Measurements from ENCODE around the gene CWC27.
A peak's percentile ranks its signal among the peaks of the same experiment; 100 is the strongest.

The CWC27 gene

GRCh38 chr5:64768358-64769312 lies at the start of gene CWC27, which contains the start of gene SREK1IP1:
CWC27 (plus strand) TSS chr5:64768930; CDS start chr5:64769147, 217 bp downstream.
SREK1IP1 (minus strand) TSS chr5:64768691; CDS start chr5:64768517, 174 bp downstream.
- peak; percentile 68 to 89 (median 74) for DNase-seq

GRCh38 chr5:64722588-64722987 lies 46.1 kb upstream of the CWC27 start:
- DNase-seq = no peak

- DNase-seq = no peak
Observed at GRCh38 chr5:64727150-64727549, 41.6 kb upstream of the CWC27 start.

DNA sequence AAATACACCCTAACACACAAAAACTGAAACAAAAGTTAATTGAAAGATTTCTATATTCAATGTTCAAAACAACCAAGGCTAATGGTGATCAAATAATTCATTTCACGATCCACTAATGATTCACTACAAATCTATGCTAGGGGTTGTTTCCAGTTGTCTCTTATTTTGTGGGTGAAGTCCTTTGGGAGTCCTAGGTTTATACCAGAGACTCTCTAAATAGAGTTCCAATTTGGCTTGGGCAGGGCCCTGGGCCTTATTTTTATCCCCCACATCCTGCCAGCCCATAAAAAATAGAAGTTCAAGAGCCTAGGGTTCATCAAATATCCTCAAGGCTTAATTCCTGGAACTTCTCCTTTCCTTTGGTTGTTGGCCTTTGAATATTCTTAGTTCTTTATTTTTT lies 26.3 kb upstream of the CWC27 start:
- DNase-seq = no peak

GRCh38 chr5:64742821-64743220 lies 25.9 kb upstream of the CWC27 start:
- DNase-seq = no peak

- no peak for DNase-seq
Observed at GRCh38 chr5:64744914-64745313, 23.8 kb upstream of the CWC27 start.

DNA sequence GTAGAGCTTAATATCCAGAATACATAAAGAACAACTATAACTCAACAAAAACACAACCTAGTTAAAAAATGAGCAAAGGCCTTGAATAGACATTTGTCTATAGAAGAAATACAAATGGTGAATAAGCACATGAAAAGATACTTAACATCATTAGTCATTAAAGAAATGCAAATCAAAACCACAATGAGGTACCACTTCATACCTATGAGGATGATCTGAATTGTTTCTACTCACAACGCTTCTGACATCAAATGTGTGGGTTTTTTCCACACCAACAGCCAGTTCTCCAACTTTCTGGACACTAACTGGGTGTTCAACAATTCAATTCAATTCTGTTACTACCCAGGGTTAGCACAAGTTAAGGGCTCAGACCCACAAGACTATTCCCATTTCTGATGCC lies 22.3 kb upstream of the CWC27 start:
- DNase-seq = no peak

DNA sequence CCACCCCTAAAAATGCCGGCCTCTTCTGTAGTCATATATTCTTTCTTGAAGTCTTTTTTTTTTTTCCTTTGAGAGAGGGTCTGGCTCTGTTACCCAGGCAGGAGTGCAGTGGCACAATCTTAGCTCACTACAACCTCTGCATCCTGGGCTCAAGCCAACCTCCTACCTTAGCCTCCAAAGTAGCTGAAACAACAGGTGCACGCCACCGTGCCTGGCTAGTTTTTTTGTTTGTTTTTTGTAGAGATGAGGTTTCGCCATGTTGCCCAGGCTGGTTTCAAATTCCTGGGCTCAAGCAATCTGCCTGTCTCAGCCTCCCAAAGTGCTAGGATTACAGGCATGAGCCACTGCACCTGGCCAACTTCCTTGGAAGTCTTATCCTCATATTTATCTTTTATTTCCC lies 19.3 kb upstream of the CWC27 start:
- no peak for DNase-seq

- DNase-seq = no peak
Observed at GRCh38 chr5:64754066-64754465, 14.7 kb upstream of the CWC27 start.

- no peak for DNase-seq
Observed at GRCh38 chr5:64758901-64759300, 9.8 kb upstream of the CWC27 start.

DNA sequence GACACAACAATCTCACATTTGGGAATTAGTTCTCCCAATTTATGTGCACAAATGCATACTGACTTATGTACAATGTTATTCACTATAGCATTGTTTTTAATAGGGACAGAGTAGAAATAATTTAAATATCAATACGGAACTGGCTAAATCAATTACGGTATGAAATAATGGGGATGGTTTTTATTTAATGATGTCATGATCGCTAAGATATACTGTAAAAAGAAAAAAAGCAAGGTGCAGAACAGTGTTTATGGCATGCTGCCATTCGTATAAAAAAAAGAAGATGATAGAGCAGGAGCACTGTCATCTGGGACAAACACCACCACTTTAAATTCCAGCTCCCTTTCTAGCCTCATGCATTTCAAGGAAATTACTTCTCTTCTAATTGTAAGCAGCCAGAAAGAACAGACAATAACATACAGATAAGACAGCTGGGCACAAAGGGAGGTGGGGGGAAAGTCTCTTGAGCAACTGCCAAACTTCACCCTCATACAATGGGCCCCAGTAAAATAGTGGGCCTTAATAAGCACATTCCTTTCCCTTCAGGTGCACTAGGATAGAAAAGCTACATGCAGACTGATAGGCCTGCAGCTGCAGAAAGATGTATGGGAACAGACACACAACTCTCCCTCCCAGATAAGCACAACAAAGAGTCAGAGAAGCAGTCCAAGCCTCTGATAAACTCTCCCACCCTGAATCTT lies 8.6 kb upstream of the CWC27 start:
- no peak for DNase-seq

GRCh38 chr5:64763948-64764503 lies 4.7 kb upstream of the CWC27 start:
- no peak for DNase-seq

GRCh38 chr5:64765804-64766504 lies 2.8 kb upstream of the CWC27 start:
- no peak for DNase-seq

GRCh38 chr5:64766941-64767340 lies 1.8 kb upstream of the CWC27 start:
- DNase-seq = no peak

- peak in 2 of 6 experiments; percentile 2 to 10 for DNase-seq
Observed at GRCh38 chr5:64767959-64768357, 772 bp upstream of the CWC27 start.

- DNase-seq = no peak
Observed at GRCh38 chr5:64769855-64770254, 1.1 kb downstream of the CWC27 start.

- no peak for DNase-seq
Observed at GRCh38 chr5:64771736-64772135, 3.0 kb downstream of the CWC27 start.

- no peak for DNase-seq
Observed at GRCh38 chr5:64773533-64773932, 4.8 kb downstream of the CWC27 start.

DNA sequence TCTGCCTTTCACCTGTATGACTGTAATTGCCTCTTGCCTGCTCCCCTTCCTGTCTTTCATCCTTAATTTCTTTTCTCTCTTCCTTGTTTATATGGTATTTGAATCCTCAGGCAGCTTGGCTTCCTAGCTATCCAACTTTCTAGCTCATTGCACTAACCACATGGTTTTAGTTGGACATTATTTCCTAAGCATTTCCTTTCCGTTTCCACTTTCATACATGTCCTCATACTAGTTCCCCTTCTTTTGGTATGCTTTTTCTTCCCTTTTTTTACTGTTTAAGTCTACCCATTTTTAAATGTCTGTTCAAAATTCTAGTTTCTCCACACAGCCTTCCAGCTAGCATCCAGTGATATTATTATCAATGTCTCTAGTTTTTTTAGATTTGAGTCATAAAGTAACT lies 6.6 kb downstream of the CWC27 start:
- no peak for DNase-seq

DNA sequence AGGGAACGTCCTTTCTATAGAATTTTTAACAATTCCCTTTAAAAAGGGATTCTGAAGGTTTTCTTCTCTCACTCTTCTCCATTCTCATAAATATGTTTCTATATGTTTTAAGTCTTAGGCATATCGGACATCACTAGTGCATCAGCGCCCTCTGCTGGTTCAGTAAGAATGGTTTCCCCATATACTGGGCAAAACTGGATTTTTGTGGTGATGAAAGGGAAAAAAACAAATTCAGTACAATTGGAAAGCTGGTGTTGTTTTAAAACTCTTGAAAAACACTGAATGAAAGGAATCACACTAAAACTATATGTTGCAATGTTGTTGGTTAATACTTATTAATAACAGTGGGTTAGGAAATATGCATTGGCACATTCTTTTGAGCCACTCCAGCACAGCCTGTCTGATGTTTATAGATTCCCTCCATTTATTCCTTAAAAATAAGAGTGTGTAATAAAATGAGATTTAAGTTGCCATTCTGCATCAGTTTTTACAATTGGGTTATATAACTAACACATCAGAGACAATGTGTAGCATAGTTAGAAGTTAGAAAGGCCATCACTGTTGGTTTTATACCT lies 15.8 kb downstream of the CWC27 start:
- DNase-seq = peak; percentile 18 to 72 (median 61)

DNA sequence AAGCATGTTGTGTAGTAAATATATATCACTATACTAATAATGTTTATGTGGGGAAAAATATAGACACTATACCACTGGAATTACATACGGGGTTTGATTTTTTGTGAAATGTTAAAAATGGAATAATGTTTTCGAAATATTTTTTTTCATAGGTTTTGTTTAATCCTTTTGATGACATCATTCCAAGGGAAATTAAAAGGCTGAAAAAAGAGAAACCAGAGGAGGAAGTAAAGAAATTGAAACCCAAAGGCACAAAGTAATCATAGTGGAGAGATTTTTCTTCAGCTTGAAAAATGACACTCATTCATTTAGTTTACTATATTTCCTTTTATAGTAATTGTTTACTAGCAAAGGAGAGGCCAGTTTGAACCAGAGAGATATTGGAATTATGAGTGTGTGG lies 17.6 kb downstream of the CWC27 start:
- DNase-seq = no peak

DNA sequence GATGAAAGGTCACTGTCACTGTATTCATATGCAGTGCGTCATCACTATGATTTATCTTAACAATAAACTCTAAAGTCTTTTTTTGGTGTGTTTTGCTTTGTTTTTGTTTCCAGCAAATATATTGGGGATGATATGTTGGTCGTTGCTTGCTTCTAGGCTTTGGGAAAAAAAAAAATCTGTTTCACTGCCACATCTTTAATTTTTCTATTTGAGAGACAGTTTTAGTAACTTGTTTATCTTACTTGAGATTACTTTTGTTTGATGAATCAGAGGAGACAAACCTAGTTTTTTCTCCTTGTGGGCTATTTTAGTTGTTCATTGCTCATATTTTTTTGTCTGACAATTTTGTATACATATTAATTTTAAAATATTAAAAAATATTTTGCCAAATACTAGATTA lies 19.4 kb downstream of the CWC27 start:
- DNase-seq = no peak

GRCh38 chr5:64789457-64789856 lies 20.7 kb downstream of the CWC27 start:
- no peak for DNase-seq

Data from stimulated activated naive CD4-positive, alpha-beta T cell (primary cell).